Muscle layer of colon (tissue), 2 donors: ENCODE results near the gene CTLA4.
A peak's percentile ranks its signal among the peaks of the same experiment; 100 is the strongest.

Experiments used
- H3K27ac ChIP-seq: one replicate; pipeline ENCODE4 v1.7.0; 2013; ENCODE audit warnings: low read depth, mild to moderate bottlenecking, low read length, moderate library complexity
- H3K27me3 ChIP-seq, 2 donors: one replicate each; pipeline ENCODE4 v1.7.0; 2013; ENCODE audit warnings: low read length in 2 of 2, mild to moderate bottlenecking in 2 of 2; ENCODE audit not compliant: insufficient read depth in 2 of 2, control insufficient read depth in 1 of 2
- H3K36me3 ChIP-seq: one replicate; pipeline ENCODE4 v1.7.0; 2013; ENCODE audit warnings: mild to moderate bottlenecking, low read length; ENCODE audit not compliant: insufficient read depth
- H3K4me1 ChIP-seq: one replicate; pipeline ENCODE4 v1.7.0; 2013; ENCODE audit warnings: mild to moderate bottlenecking, low read length; ENCODE audit not compliant: insufficient read depth
- H3K4me3 ChIP-seq, 2 donors: one replicate each; pipeline ENCODE4 v1.7.0; 2013; ENCODE audit warnings: low read length in 2 of 2, low read depth in 1 of 2, mild to moderate bottlenecking in 1 of 2, moderate library complexity in 1 of 2
- H3K9ac ChIP-seq: one replicate; pipeline ENCODE4 v1.7.0; 2013; ENCODE audit warnings: low read length
- H3K9me3 ChIP-seq: one replicate; pipeline ENCODE4 v1.7.0; 2013; ENCODE audit warnings: mild to moderate bottlenecking, low read length
- donor health status: abdominal sarcoma.
- donor health status: Adenocarcinoma of cecum.

CTLA4 gene

DNA sequence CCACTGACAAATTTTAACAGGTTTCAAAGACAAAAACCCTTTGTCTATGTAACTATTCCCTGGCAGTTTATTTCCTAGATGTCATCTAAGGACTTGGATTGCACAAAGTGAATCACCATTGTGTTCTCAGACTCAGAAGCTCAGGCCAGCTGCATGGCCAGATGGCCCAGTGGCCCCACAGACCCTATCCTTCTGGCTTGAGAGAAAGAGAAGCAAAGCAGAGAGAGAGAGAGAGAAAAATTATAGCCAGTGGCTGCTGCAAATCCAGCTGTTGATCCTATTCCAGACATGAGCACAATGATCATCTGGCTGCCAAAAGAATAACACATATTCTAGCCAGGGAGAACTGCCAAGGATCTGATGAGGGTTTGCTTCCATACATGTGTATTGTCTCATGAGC, 25.8 kb downstream of the CTLA4 start:
- peak overlapping the region; percentile 16 for H3K27ac ChIP-seq
- peaks cover 48% of the 10 kb centered on the region for H3K4me1 ChIP-seq
- H3K9me3 ChIP-seq = no peaks in the 10 kb centered on the region
- no peak overlapping the region for H3K4me3 ChIP-seq
- H3K9ac ChIP-seq = no peak overlapping the region
- no peaks in the 10 kb centered on the region for H3K27me3 ChIP-seq
- H3K36me3 ChIP-seq = no peaks in the 10 kb centered on the region

DNA sequence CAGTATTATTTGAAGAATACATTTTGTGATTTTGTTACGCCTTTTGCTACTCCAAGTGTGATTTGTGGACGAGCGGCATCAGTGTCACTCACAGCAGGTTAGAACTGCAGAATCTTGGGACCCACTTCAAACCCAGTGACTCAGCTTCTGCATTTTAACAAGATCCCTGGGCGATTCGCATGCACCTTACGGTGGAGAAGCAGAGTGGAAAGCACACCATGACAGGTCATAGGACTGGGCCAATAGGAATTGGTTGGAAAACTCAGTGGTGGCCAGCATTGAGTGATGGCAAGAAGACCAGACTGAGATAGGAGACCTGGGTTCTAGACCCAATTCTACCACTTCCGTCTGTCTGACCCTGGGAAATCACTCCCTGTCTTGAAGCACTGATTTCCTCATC, 26.3 kb downstream of the CTLA4 start:
- Histone ChIP-seq H3K36me3 (no peaks in the 10 kb centered on the region), H3K4me1 (peaks cover 53% of the 10 kb centered on the region), H3K4me3 (no peak overlapping the region), H3K9me3 (no peaks in the 10 kb centered on the region), H3K27me3 (no peaks in the 10 kb centered on the region), H3K9ac (no peak overlapping the region), H3K27ac (peak overlapping the region; percentile 16)

DNA sequence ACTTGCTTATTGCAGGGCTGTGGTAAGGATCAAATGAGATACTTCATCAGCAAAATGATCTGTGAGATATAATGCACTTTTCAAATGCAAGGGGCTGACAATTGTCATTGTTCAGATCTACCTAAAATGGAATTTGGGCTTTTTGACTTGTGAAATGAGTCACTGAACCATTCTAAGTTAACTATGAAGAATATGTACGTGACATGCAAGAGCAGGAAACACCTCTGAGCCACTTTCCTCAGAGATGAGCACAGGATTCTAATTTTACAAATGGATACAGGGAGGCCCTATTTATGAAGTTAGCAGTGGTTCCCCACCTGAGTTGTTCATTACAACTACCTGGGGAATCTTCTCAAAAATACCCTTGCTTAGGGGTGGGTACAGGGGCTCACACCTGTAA, 26.7 kb downstream of the CTLA4 start:
- H3K9ac ChIP-seq = no peak overlapping the region
- H3K36me3 ChIP-seq = no peaks in the 10 kb centered on the region
- no peak overlapping the region for H3K27ac ChIP-seq
- no peak overlapping the region for H3K4me3 ChIP-seq
- no peaks in the 10 kb centered on the region for H3K27me3 ChIP-seq
- H3K4me1 ChIP-seq = peaks cover 57% of the 10 kb centered on the region
- H3K9me3 ChIP-seq = no peaks in the 10 kb centered on the region

DNA sequence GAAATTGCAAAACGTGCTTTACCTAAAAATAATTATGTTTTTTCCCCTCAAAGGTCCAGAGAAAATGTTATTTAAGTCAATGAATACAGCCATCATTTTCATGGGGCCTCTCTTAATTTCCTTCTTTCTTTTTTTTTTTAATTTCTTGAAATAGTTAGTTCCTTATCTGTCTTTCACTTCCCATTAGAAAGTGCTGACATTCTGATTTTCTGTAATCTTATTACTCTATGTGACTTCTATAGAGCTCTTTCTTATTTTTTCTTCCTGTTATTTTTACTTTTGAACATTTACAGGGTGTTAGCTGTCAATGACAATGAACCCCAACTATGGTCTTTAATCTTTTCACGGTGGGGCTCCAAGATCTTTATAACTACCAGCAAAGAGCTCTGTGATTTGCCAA, 30.0 kb downstream of the CTLA4 start:
- H3K27ac ChIP-seq = no peak overlapping the region
- H3K9ac ChIP-seq = no peak overlapping the region
- H3K36me3 ChIP-seq = no peaks in the 10 kb centered on the region
- no peaks in the 10 kb centered on the region for H3K27me3 ChIP-seq
- H3K4me3 ChIP-seq = no peak overlapping the region
- peaks cover 3% of the 10 kb centered on the region for H3K9me3 ChIP-seq
- peaks cover 66% of the 10 kb centered on the region for H3K4me1 ChIP-seq

DNA sequence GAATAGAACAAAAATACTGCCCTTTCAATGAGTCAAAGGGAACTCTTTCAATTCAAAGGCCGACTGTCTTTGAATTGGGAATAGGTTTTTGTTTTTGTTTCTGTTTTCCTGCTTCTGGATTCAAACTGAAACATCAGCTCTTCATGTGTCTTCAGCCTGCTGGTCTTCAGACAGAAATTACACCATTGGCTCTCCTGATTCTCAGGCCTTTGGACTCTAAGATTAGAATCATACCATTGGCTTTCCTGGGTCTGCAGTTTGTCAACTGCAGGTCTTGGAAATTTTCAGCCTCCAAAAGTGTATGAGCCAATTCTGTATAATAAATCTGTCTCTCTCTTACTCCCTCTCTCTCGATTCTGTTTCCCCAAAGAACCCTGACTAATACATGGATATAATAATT, 31.1 kb downstream of the CTLA4 start:
- peaks cover 56% of the 10 kb centered on the region for H3K4me1 ChIP-seq

DNA sequence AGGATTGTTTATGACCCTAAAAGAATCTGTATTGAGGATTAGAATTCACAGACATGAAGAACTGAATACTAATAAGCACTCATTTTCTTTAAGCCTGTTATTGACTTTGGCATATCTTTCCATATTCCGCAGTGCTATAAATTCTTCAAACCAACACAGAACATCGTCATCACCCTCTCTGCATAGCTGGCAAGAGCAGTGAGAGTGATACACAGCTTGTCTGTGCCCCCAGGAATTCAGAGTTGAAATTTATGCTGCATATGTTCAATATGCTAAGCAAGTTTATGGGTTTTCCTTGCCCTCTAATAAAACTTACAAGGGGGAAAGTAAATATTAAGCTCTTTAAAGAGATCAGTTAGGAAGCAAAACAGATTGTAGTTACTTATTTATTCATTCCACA, 32.7 kb downstream of the CTLA4 start:
- Histone ChIP-seq H3K9ac (no peak overlapping the region), H3K4me1 (peaks cover 43% of the 10 kb centered on the region), H3K36me3 (no peaks in the 10 kb centered on the region), H3K27me3 (no peaks in the 10 kb centered on the region), H3K9me3 (peaks cover 7% of the 10 kb centered on the region), H3K4me3 (no peak overlapping the region), H3K27ac (peak overlapping the region; percentile 1)

More for the DNA sequence above, 31.1 kb downstream of the CTLA4 start:
- Histone ChIP-seq H3K27me3 (no peaks in the 10 kb centered on the region), H3K9ac (no peak overlapping the region), H3K36me3 (no peaks in the 10 kb centered on the region), H3K4me3 (no peak overlapping the region), H3K27ac (peak overlapping the region; percentile 49), H3K9me3 (peaks cover 7% of the 10 kb centered on the region)

DNA sequence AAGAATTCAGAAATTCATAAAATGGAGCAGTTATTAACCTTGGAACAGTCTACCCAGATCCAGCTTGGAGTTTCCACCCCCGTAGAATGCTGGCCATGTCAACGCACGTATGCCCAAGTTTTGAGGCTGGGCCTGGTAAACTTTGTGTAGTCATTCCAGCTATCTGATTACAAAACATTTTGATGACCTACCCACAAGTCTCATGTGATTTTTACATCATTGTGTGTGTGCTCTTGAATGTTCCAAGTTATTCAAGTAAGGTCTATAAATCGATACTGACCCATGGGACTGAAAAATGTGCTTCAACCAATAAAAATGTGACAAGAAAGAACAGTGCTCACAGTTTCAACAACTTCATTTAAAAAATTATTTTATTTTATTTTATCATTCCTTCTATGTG, 36.5 kb downstream of the CTLA4 start:
- no peak overlapping the region for H3K27ac ChIP-seq
- H3K4me3 ChIP-seq = no peak overlapping the region
- H3K36me3 ChIP-seq = no peaks in the 10 kb centered on the region
- H3K27me3 ChIP-seq = no peaks in the 10 kb centered on the region
- H3K4me1 ChIP-seq = peaks cover 26% of the 10 kb centered on the region
- peaks cover 7% of the 10 kb centered on the region for H3K9me3 ChIP-seq
- no peak overlapping the region for H3K9ac ChIP-seq

DNA sequence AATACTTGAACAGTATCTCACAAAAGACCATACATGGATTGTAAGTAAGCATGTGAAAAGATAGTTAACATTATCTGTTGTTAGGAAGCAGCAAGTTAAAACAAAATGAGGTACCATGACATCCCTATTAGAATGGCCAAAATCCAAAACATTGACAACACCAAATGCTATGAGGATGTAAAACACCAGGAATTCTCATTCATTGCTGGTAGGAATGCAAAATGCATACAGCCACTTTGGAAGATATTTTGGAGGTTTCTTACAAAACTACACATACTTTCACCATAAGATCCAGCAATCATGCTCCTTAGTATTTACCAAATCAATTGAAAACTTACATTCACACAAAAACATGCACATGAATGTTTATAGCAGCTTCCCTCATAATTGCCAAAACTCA, 38.1 kb downstream of the CTLA4 start:
- Histone ChIP-seq H3K27me3 (no peaks in the 10 kb centered on the region), H3K9me3 (peaks cover 7% of the 10 kb centered on the region), H3K36me3 (no peaks in the 10 kb centered on the region), H3K27ac (no peak overlapping the region), H3K4me3 (no peak overlapping the region), H3K9ac (no peak overlapping the region), H3K4me1 (peaks cover 16% of the 10 kb centered on the region)

DNA sequence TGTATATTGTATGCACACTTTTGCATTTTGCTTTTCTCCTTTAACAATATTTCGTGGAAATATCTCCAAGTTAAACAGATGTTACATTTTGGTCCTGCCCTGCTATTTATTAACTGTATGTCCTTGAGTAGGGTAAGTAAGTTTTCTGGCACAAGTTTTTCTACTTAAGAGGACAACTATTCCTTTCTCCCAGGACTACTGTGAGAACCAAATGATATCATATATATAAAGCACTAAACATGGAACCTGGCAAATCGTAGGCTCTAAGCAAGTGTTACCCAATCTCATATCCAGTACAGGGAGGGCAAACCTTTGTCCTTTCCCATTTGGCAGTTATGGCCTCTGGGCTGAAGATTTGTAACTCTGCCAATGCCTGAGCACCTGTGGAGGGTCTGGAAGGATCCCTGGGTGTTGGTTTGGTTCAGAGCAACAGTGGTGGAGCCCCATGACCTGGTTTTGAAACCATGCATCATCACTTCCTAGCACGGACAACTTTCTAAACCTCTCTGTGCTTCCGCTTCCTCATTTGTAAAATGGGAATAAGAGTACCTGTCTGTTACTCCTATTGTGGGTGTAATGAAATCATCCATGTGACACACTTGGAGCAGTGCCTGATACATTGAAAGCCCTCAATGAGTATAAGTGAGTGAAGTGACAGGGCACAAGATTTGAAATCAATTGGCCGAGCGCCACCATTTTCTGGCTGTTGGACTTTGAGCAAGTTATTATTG, 40.7 kb downstream of the CTLA4 start:
- Histone ChIP-seq H3K36me3 (no peaks in the 10 kb centered on the region), H3K9ac (no peak overlapping the region), H3K9me3 (no peaks in the 10 kb centered on the region), H3K27ac (no peak overlapping the region), H3K27me3 (no peaks in the 10 kb centered on the region), H3K4me3 (no peak overlapping the region), H3K4me1 (peaks cover 15% of the 10 kb centered on the region)

DNA sequence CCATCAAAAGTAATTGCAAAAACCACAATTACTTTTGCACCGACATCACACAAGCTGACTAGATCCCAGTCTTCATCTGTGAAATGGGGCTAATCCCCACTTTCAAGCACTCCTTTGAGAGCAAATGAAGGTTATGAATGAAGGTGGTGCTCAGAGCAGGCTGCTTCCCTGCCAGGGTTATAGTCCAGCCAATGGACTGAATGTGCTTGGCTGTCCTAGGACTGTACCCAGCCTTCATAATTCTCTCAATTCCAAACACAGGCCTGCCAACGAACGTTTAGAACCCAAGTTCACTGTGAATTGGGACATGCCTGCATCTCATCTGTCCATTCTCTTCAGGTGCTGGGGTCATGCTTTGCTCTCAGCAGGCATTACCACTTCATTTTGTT, 41.2 kb downstream of the CTLA4 start:
- H3K4me3 ChIP-seq = no peak overlapping the region
- no peak overlapping the region for H3K9ac ChIP-seq
- H3K36me3 ChIP-seq = no peaks in the 10 kb centered on the region
- H3K9me3 ChIP-seq = no peaks in the 10 kb centered on the region
- H3K27me3 ChIP-seq = no peaks in the 10 kb centered on the region
- H3K27ac ChIP-seq = no peak overlapping the region
- H3K4me1 ChIP-seq = peaks cover 15% of the 10 kb centered on the region

DNA sequence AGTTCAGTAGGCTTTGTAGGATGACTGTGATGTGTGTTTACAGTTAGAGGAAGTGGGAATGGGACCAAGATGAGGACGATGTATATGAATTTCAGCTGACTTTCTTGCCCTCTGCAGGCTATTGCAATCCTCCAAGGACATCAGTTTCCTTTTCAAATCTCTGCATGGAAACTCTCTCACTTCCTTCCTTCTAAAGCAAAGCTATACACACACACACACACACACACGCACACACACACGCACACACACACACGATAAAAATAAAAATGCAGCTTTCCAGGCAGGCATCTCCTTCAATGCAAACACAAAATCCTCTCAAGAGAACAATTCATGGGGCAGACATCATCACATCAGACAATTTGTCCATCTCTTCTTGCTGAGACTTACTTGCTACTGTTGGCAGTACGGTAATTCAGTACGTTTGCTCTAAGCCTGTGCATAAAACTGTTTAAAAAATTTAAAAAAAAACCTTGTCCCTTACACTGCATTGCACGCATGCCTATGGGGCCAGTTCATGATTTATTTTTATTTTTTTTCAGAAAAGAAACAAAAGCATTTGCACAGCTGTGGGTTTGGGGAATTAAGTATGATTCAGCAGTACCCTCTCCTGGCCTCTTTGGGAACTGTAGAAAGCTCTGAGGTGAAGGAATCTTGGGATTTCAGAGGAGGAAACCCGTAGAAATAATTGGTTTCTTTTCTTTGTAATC, 41.8 kb downstream of the CTLA4 start:
- Histone ChIP-seq H3K27me3 (no peaks in the 10 kb centered on the region), H3K9me3 (no peaks in the 10 kb centered on the region), H3K4me3 (peak overlapping the region in 1 of 2 donors; percentile 53), H3K36me3 (no peaks in the 10 kb centered on the region), H3K9ac (no peak overlapping the region), H3K4me1 (peaks cover 15% of the 10 kb centered on the region), H3K27ac (no peak overlapping the region)

DNA sequence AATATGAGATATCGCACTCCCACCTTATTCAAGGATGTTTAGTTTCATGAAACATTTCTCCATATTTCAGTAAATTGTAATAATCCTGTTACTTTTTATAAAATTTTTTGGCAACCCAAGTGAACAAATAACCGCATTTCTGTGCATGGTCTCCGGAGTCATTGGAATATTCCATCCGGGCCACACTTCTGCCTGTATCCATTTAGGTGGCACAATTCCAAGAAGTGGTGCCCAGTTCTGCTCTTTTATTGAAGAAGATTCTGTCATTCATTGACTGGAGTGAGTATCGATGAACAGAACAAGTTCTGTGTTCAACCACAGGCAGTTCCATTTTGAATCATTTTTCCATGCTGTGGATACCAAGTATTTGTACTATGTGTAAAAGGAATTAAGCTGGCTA, 42.4 kb downstream of the CTLA4 start:
- no peaks in the 10 kb centered on the region for H3K36me3 ChIP-seq
- H3K27ac ChIP-seq = no peak overlapping the region
- peaks cover 15% of the 10 kb centered on the region for H3K4me1 ChIP-seq
- H3K4me3 ChIP-seq = no peak overlapping the region
- no peaks in the 10 kb centered on the region for H3K27me3 ChIP-seq
- no peaks in the 10 kb centered on the region for H3K9me3 ChIP-seq
- H3K9ac ChIP-seq = no peak overlapping the region
